Measurements from ENCODE around the gene APOM.

GRCh38 chr6:31706599-31706998, 50.9 kb downstream of the APOM start, which contains the start of gene LY6G6F:
- no peak for TF ChIP-seq POLR2A (IDR thresholded peaks at IDR 0.05)
- no peak for TF ChIP-seq CTCF (IDR thresholded peaks at IDR 0.05)
- no peak for TF ChIP-seq EP300 (IDR thresholded peaks at IDR 0.05)

All from ovary (tissue), 3 donors.